Measurements from ENCODE around the gene MCM8.

Gene MCM8

DNA sequence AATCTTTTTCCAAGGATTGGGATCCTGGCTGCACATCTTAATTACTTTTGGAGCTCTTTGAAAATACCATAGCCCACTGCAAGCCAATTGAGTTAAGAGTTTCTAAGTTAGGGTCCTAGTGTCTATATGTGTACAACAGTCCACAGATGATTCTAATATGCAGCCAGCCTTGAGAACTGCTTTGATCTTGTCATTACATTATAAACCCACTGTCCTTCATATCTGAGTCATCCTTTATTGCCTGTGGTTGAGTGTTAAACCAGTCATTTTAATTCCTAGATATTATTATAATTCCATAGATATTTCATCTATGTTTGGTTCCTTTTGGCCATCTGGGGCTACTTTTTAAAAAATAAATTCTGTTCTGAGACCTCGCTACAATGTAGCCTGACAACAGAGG, 24.1 kb downstream of the MCM8 start:
- TF ChIP-seq, protein P1, sequence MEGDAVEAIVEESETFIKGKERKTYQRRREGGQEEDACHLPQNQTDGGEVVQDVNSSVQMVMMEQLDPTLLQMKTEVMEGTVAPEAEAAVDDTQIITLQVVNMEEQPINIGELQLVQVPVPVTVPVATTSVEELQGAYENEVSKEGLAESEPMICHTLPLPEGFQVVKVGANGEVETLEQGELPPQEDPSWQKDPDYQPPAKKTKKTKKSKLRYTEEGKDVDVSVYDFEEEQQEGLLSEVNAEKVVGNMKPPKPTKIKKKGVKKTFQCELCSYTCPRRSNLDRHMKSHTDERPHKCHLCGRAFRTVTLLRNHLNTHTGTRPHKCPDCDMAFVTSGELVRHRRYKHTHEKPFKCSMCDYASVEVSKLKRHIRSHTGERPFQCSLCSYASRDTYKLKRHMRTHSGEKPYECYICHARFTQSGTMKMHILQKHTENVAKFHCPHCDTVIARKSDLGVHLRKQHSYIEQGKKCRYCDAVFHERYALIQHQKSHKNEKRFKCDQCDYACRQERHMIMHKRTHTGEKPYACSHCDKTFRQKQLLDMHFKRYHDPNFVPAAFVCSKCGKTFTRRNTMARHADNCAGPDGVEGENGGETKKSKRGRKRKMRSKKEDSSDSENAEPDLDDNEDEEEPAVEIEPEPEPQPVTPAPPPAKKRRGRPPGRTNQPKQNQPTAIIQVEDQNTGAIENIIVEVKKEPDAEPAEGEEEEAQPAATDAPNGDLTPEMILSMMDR (IDR thresholded peaks at IDR 0.05) = no peak

DNA sequence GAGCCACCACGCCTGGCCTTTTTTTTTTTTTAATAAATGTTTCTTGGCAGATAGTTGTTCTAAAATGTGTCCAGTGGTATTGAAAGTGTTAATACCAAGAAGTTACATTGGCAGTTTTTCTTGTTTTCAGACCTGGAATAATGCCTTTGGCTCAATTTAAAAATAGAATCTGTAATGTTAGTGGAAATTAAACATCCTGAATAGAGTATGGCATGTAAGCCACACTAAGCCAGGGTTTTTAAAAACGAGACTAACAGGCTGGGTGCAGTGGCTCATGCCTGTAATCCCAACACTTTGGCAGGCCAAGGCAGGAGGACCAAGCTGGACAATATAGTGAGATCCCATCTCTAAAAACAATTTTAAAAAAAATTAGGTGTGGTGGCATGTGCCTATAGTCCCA, 25.3 kb downstream of the MCM8 start:
- TF ChIP-seq, protein P1 (IDR thresholded peaks at IDR 0.05) = no peak

DNA sequence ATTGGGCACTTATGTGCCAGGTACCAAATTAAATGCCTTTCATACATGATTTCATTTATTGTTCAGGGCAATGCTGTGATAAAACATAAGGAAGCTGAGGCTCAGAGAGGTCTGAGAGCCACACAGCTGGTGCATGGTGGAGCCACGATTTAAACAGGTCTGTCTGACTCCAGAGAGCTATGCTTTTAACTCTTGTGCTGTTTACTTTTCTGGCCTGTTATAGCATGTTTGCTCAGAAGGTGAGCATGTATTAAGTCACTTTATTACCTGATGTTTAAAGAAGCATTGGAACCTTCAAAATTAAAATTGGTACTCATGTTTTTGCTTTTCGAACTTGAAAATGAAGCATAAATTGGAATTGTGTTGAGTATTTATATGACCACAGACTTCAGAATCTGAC, 26.8 kb downstream of the MCM8 start:
- TF ChIP-seq, protein P1 (IDR thresholded peaks at IDR 0.05) = no peak

DNA sequence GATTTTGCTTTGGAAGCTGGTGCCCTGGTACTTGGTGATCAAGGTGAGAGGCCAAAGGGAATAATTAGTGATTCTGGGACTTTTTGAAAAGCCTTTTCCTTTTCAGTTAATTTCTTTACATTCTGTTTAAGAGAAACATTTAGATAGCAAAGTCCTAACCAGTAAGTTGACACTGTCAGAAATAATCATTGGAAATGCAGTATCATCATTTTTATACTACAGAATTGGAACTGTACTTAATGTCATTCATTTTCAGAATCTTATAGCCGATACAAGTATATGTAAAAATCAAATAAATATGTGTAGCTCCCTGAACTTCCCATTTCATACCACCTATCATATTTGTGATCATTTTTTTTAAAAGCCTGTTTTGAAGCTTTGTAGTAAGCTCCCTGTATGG, 27.5 kb downstream of the MCM8 start:
- TF ChIP-seq, protein P1 (IDR thresholded peaks at IDR 0.05) = no peak

DNA sequence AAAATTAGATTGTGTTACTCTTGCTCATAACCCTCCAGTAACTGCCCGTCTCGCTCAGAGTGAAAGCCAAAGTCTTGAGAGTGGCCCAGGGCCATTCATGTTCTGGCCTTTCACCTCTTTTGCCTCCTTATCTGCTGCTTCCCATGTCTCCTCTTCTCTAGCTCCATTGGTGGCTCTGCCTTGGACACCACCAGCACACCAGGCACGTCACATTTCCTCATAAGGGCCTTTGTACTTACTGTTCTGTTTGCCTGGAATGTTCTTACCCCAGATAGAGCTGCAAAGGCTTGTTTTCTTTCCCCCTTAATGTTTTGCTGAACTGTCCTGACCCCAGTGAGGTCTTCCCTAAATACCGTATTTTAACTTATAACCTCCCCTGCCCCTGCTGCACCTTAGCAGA, 29.3 kb downstream of the MCM8 start:
- TF ChIP-seq, protein P1 (IDR thresholded peaks at IDR 0.05) = no peak

DNA sequence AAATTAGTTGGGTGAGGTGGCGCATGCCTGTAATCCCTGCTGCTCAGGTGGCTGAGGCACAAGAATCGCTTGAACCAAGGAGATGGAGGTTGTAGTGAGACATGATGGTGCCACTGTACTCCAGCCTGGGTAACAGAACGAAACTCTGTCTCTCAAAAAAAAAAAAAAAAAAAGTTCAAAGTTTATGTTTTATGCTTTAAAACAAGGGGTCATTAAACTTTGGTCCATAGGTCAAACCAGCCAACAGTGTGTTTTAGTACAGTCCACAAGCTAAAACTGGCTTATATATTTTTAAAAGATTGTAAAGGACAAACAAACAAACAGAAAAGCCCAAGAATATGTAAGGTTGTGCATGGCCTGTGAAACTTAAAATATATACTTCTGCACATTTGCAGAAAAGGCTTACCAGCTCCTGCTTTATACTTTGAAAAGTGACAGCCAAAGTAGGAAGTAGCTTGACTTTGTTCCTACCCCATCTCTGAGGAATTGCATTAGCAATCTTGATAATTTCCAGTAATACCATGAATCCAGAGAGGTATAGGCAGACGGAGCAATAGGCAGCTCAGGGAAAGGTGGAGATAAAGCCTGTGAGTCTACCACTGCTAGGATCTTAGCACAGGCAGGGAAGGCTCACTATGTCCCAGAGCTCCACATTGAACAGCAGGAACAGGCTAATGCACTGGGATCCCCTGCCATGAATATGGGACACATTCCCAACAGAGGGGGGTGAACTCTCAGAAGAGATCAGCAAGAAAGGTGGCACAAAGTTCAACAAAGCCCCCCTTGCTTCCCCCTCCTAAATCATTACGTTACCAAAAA, 30.5 kb downstream of the MCM8 start:
- TF ChIP-seq, protein P1 (IDR thresholded peaks at IDR 0.05) = no peak

DNA sequence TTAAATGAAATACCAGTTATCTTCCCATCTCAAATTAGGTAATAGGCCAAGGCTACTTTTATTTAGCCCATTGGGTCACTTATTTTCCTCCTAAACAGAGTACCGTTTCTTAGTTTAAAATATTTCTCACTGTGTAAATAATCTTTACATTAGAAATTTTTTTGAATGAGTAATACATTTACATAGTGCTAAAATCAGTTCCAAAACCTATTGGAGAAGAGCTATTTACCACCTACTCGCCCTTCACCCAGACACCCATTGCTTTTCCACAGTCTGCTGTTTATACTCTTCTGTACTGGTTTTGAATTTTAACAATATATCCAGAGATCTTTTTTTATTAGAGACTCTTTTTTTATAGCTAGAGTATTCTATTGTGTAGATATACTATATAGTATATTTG, 36.9 kb downstream of the MCM8 start:
- TF ChIP-seq, protein P1 (IDR thresholded peaks at IDR 0.05) = no peak

DNA sequence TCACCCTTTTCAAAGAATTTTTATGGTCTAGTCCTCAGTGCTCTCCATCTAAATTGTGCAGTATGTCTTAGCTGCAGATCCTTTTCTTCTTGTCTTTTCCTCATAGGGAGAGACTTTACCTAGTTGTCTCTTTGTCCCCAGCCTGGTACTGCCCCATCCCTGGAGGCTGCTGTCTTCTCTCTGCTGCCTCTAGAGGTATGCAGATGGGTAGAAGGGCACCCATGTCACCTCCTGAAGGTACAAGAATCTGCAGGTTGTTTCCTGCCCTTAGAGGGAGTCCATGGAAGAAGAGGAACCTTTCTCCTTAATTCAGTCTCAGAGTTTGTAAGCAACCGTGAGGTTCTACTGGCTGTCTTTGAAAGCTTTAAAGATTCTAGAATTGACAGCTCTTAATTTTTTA, 39.1 kb downstream of the MCM8 start:
- TF ChIP-seq, protein P1 (IDR thresholded peaks at IDR 0.05) = no peak

Data from LNCAP (cell line).